ENCODE results near the gene PHF2. TPM values are rescaled to one million over a fixed set of nuclear protein-coding genes. Genes with fewer than 3 reads are reported as not detected.

The PHF2 gene
- total RNA-seq, 4 donors from 2014 or later: 32.8 to 50.1 (median 33.0) TPM

- intact Hi-C loops (cut with DNase I): no loop called here
These were observed 98.4 kb downstream of the PHF2 start for GRCh38 chr9:93674580-93675335.

GRCh38 chr9:93675336-93676150 lies 99.2 kb downstream of the PHF2 start:
- no peak for DNase-seq
- 94 to 96% methylated on average over 4 to 11 of the region's 16 CpGs for WGBS, 2 donors
- TF ChIP-seq POLR2A (IDR thresholded peaks at IDR 0.05) (no peak), CTCF (IDR thresholded peaks at IDR 0.05) (no peak)
- H3K9me3 ChIP-seq: no peaks in the 10 kb centered on the region
- H3K36me3 ChIP-seq: peaks cover 29 to 37% of the 10 kb centered on the region in 2 donors
- no peak overlapping the region for H3K4me3 ChIP-seq (replicated peaks in 1 of 3)
- intact Hi-C loops (cut with DNase I): no loop called here
- H3K27ac ChIP-seq: no peak overlapping the region
- H3K4me1 ChIP-seq: no peaks in the 10 kb centered on the region
- H3K27me3 ChIP-seq: no peaks in the 10 kb centered on the region

More at GRCh38 chr9:93674580-93675335, 98.4 kb downstream of the PHF2 start:
- Histone ChIP-seq H3K36me3 (peaks cover 29 to 37% of the 10 kb centered on the region in 2 donors), H3K27me3 (no peaks in the 10 kb centered on the region), H3K9me3 (no peaks in the 10 kb centered on the region), H3K4me1 (no peaks in the 10 kb centered on the region), H3K27ac (no peak overlapping the region), H3K4me3 (replicated peaks in 1 of 3) (no peak overlapping the region)
- TF ChIP-seq CTCF (IDR thresholded peaks at IDR 0.05) (no peak), POLR2A (IDR thresholded peaks at IDR 0.05) (no peak)
- DNase-seq: peak in 1 of 2 donors; percentile 1
- 92 to 94% methylated on average over 11 of the region's 14 CpGs for WGBS, 2 donors

- TF ChIP-seq CTCF (IDR thresholded peaks at IDR 0.05) (no peak), POLR2A (IDR thresholded peaks at IDR 0.05) (no peak)
These were observed 100.1 kb downstream of the PHF2 start for GRCh38 chr9:93676310-93677047.

GRCh38 chr9:93677048-93677571 lies 100.7 kb downstream of the PHF2 start:
- intact Hi-C loops (cut with DNase I): no loop called here
- 100% methylated on average over 4 to 12 of the region's 12 CpGs for WGBS, 2 donors
- Histone ChIP-seq H3K27me3 (no peaks in the 10 kb centered on the region), H3K9me3 (no peaks in the 10 kb centered on the region), H3K36me3 (peaks cover 29 to 37% of the 10 kb centered on the region in 2 donors), H3K4me3 (replicated peaks in 1 of 3) (no peak overlapping the region), H3K27ac (no peak overlapping the region), H3K4me1 (no peaks in the 10 kb centered on the region)
- TF ChIP-seq CTCF (IDR thresholded peaks at IDR 0.05) (no peak), POLR2A (IDR thresholded peaks at IDR 0.05) (no peak)
- DNase-seq: no peak

More at GRCh38 chr9:93676310-93677047, 100.1 kb downstream of the PHF2 start:
- no peaks in the 10 kb centered on the region for H3K27me3 ChIP-seq
- H3K27ac ChIP-seq: no peak overlapping the region
- DNase-seq: no peak
- intact Hi-C loops (cut with DNase I): no loop called here
- no peaks in the 10 kb centered on the region for H3K9me3 ChIP-seq
- H3K4me3 ChIP-seq (replicated peaks in 1 of 3): no peak overlapping the region
- 96 to 99% methylated on average over 20 to 22 of the region's 23 CpGs for WGBS, 2 donors
- H3K4me1 ChIP-seq: no peaks in the 10 kb centered on the region
- H3K36me3 ChIP-seq: peaks cover 29 to 37% of the 10 kb centered on the region in 2 donors

Measured in thyroid gland (tissue), 4 donors.